GM19238 (cell line): Measurements from ENCODE around the gene DOK7.

Source experiments
- DNase-seq: peaks from one replicate; pipeline ENCODE4 v3.0.0; 2011; ENCODE audit warnings: low spot score; ENCODE audit not compliant: insufficient read length

DOK7 gene

DNA sequence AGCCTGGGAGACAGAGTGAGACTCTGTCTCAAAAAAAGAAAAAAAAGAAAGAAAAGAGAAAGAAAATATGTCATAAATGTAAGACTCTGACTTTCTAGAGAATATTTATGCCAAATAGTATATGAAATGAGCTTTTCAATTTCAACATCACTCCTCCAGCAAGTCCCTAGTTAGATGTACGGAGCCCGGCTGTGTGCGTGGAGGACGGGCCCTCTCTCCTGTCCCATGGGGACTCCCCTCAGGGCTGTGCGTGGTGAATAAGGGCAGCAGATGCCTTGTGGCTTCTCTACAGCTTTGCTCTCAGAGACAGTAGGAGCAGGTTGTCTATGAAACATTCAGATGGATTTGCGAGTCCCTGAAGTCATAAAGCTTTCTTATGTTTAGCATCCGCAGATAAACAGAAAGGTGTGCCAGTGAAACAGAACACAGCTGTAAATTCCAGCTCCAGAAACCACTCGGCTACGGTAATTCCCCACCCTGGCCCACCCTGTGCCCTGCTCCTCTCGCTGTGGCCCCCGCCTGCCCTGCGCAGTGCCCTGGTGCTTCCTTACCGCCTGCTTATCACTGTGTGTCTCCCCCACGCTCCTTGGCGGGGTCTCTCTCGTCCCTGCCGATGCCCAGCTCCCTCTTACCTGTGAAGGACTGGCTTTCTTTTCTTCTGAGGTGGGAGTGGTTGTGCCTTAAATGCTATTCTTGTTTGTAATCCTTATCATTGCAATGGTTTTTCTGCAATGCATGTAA, 35.2 kb upstream of the DOK7 start:
- no peak for DNase-seq

DNA sequence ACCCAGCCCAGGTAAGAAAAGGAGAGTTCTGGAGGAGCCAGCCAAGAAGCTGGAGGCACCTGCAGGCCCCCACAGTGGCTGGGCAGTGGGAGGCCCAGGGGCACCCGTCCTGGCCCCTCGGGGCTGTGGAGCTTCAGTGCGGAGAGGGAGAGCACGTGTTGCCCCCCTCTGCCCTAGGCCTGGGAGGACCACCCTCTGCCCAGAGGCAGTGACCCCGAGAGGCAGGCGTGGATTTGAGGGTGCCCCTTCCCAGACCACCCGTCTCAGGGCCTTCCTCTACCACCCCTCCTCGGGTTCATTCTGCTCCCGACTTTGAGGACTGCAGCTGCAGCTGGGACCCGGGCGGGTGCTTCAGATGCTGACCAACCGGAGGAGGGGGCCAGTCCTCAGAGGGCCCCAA, 33.5 kb upstream of the DOK7 start:
- DNase-seq, result no peak

DNA sequence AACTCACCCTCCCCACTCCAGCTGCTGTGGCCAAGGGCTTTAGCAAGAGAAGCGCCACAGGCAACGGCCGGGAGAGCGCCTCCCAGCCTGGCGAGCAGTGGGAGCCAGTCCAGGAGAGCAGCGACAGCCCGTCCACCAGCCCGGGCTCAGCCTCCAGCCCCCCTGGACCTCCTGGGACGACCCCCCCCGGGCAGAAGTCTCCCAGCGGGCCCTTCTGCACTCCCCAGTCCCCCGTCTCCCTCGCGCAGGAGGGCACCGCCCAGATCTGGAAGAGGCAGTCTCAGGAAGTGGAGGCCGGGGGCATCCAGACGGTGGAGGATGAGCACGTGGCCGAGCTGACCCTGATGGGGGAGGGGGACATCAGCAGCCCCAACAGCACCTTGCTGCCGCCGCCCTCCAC, 32.6 kb upstream of the DOK7 start:
- no peak for DNase-seq

DNA sequence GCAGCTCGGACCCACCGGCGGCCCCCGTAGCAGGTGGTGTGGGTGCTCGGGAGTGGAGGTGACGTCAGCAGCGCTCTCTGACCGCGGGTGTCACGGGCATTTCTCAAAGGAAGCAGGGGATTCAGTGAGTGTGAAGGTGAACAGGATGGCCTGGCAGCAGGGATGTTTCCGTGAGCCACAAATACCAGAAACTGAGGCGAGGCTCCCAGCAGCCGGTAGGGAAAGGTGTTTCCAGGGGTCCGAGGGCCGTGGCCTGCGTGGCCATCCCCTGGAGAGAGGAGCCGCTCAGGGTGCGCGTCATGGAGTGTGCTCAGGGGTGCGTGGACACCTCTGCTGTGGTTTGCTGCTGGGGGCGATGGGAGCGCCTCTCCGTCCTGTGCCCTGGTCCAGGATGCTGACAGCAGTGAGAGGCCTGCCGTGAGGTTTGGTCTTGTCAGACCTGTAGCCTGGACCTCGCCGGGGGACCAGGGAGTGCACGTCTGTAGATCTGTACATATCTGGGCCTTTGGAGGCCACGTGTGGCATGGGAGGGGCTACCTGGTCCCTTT, 31.6 kb upstream of the DOK7 start:
- DNase-seq, result no peak

DNA sequence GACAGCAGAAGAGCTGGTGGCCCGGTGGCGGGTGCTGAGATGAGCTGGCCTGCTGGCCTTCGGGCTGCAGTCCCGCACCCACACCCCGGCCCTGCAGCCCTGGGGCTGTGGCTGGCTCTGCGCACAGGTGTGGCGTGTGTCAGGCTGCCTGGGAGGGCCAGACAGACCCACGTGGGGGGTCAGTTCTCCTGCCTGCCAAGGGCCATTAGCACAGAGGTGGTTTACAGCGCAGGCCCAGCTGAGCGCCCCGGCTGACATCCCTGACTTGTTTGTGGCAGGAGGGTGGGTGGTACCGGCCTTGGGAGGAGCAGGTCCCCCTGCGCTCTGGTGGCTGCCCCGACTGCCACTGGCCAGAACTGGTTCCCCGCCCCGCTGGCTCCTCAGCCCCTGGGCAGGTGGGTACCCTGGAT, 30.7 kb upstream of the DOK7 start:
- DNase-seq, result no peak

DNA sequence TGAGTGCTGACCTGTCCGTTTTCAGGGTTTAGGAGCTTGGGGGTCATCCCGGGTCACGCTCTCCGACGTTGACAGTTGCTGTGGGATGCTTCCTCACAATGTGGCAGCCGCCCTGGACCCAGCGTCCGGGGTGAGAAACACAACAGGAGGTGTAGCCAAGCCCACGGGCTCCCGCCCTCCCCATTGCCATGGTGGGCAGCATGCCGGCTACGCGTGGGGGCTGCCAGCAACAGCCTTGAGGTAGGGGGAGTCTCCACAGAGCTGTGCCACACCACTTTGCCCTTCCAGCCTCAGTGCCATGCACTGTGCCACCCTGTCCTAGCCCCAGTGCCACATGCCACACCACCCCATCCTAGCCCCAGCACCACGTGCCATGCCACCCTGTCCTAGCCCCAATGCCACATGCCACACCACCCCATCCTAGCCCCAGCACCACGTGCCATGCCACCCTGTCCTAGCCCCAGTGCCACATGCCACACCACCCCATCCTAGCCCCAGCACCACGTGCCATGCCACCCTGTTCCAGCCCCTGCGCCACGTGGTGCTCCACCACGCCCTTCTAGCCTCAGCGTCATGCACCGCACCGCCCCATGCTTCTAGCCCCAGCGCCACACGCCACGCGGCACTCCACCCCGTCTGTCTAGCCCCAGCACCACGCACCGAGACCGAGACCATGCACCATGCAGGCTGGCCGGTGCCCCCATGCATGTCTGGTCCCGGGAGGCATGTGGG, 29.8 kb upstream of the DOK7 start:
- DNase-seq, result no peak

DNA sequence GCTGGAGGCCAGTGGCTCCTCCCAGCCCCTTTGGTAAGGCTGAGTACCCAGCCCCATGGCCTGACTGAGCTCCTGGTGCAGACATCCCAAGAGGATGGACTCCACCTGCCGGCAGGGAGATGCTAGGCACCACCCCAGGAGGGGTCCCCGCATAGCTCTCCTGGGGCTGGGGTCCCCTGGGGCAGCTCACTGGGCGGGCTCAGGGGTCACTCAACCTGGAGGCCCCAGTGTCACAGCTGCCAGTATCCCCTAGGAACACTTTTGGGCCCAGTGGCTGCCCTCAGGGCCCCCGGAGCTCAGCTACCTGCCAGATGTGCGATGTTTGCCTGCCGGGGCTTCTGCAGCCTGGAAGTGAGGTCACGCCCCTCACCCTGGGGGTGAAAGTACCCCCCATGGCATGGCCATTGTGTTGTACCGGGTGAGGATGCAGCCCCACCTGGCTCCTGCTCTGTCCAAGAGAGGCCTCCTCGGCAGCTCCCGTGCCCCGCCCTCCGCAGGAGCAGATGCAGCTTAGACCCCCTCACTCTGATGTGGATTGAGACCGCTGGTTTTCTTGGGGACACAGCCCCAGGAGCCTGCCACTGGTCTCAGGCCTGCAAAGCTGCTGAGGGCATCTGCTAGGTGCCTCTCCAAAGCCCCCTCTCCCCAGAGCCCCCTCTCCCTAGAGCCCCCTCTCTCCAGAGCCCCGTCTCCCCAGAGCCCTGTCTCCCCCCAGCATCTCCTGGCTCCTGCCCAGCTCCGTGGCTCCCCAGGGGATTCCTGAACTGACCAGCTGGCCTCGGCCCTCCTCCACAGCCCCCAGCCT, 28.0 kb upstream of the DOK7 start:
- no peak for DNase-seq

DNA sequence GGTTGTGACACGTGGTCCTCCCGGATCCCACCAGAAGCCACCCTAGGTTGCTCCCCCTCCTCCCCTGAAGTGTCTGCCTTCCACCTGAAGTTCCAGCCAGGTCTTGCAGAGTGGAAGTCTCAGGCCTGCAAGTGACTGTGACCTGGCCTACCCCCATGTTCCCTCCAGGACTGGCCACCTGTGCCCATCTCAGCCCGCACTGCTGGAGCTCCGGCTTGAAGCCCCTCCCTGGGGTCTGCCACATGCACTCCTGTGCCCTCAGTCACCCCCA, 27.5 kb upstream of the DOK7 start:
- DNase-seq, result no peak

DNA sequence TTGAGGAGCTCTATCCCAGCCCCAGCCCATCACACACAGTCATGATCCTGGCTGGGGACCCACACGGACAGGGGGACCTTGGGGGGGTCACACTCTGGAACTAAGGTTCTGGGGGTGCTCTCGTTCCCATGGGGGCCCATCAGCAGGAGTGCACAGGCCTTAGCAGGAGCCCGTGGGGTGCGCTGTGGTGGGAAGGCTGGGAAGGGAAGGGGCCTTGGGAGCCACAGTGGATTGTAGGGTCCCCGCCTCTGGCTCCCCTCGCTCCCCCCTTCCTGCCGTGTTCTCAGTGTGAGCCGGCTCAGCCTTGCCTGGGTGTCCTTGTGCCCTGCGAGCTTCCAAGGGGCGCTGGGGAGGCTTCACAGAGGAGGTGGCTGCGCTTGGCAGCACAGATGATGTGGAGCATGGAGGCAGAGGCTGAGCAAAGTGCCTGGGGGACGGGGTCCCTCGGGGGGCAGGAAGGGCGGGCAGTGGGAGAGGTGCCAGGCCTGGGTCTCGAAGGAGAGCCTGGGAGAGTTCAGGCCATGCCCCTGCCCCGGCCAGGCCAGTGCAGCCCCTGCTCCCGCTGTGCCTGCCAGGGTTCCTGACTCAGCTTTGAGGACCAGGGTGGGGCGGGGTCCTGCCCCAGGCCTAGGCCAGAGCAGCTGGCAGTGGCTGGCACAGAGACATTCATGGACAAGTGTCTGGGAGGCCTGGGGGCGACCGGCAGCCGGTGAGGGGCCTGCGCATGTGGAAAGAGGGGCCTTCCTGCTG, 26.9 kb upstream of the DOK7 start:
- no peak for DNase-seq

DNA sequence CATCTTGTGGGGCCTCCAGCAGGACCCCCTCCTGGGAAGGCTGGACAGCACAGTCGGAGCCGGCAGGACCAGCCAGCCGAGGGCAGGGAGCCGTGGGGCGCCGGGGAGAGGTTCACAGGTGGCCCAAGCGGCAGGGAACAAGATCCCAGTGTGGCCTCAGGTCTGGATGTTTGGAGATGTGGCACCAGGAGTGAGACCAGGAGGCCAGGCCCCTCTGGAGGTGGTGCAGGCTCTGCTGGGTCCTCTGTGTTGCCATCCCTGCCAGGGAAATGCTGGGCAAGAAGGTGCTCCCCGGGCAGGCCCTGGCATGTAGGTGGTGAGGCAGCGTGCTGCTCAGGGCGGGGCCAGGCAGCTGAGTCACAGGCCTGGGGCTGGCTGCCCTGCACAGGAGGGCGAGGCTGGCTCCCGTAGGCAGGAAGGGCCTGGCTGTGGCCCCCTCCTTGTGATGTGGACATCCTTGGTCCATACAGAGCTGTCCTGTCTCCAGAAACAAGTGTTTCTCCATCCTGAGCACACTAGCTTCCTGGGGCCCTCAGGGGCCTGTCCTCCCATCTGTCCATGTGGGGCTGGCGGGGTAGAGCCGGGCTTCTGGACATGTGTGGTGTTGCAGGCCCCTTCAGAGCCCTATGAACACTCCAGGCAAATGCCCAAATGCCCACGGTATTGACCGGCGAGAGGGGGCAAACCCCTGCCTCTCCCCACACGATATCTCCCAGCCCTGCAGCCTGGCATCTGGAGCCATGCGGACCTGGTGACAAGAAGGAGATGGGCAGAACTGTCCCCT, 26.1 kb upstream of the DOK7 start:
- no peak for DNase-seq

DNA sequence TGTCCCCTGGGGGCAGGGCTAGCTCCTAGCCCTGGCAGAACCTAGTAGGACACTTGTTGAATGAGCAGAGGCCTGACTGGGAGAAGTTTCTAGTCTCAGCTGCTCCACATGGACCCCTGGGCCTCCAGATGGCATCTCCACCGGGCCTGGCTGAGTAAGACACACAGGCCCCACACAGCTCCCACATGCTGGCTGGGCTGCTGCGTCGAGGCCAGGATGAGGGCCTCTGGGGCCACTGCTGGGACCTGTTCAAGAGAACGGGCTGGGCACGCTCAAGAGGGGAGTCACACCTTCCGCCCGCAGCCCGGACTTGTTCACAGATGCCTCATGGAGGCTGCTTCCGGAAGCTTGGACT, 25.5 kb upstream of the DOK7 start:
- DNase-seq, result no peak

DNA sequence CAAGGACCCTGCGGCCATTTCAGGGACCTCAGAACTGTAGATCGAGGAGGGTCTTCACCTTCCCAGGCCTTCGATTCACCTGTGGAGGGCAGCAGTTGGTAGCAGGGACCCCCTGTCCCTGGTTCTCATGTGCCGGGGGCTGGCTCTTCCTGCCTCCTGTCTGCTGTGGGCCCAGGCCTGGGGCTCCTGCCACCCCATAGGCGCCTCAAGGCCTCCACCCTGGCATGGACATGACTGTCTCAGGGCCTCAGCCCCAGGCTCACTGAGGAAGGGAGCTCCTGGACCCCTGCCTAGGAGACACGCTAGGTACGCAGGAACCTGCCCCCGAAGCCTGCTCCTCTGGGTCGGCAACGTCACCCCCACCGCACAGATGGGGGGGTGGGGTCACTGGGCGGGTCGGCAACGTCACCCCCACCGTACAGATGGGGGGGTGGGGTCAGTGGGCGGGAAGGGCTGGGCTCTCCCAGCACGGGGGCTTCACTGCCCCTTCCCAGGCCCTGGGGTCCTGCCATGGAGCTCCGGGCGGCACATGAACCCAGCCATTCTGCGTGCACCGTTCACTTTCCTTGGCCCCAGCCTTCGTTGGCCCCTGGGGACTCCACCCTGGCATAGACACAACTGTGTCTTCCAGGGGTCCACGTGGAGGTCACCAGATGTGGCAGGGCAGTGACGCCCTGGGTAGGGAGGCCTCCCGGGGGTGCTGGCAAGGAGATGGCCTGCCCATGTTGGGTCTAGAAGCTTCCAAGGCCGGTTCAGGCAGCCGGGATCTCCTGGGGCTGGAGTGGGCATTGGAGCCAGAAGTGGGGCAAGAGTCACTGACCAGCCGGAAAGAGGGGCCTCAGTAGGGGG, 24.9 kb upstream of the DOK7 start:
- DNase-seq, result no peak

DNA sequence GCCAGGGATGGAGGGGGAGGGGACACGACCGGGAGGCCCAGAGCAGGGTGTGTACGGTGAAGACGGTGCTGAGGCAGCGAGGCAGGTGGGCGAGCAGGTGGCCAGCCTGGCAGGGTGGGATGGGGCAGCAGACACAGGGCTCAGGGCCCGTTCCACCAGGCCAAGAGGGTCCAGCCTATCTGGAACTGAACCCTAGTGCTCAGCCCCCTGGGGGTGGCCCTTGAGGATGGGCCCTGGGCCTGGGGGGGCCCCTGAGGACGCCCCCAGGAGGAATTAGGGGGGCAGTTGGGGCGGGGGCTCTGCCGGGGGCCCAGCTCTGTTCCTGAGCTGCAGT, 24.3 kb upstream of the DOK7 start:
- no peak for DNase-seq

DNA sequence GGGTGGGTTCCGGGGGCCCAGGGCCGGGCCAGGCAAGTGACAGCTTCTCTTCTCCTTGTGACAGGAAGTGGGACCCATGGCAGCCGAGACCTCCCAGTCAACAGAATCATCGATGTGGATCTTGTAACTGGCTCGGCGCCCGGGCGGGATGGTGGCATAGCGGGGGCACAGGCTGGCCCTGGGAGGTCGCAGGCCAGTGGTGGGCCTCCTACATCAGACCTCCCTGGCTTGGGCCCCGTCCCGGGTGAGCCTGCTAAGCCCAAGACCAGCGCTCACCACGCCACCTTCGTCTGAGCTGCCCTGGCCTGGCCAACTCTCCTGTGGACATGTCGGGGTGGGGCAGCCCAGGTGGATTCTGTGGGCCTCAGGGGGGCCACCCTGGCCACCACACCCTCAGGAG, 23.7 kb upstream of the DOK7 start:
- no peak for DNase-seq

DNA sequence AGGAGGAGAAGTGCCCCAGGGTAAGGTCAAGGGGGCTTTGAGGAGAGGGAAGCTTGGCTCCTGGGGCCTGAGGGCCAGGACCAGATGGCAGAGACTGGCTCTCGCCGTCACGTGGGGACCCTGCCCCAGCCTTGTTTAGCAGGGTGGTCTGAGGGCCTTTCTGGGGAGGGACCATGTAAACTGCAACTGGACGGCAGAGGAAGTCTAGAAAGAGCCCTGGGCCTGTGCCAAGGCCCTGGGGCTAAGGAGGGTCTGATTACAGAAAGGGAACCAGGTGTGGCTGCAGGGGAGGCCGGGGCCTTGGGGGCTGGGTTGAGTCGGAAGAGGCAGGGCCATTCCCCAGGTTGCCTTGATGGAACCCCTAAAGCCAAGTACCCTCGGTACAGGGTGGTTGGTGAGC, 23.1 kb upstream of the DOK7 start:
- no peak for DNase-seq

DNA sequence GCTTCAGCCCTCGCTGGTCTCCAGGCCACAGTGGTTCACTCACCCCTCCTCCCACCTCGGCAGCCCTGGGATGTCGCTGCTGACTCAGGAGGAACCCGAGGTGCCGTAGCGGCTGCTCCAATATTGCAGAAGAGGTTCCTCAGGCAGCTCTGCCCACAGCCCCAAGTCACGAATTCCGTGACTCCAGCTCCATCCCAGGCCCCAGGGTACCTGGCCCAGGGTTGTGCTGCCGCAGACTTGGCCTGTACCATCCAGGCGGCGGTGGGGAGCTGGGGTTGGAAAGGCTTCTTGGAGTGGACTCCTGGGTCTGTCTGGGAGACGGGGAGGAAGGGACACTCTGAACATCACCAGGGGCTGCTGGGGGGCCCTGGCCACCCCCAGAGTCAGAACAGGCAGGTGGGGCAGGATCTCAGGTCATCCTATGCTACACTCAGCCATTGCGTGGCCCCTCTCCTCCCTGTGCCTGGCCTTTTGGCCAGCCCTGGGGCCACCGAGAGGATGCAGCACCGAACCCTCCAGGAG, 22.1 kb upstream of the DOK7 start:
- no peak for DNase-seq

DNA sequence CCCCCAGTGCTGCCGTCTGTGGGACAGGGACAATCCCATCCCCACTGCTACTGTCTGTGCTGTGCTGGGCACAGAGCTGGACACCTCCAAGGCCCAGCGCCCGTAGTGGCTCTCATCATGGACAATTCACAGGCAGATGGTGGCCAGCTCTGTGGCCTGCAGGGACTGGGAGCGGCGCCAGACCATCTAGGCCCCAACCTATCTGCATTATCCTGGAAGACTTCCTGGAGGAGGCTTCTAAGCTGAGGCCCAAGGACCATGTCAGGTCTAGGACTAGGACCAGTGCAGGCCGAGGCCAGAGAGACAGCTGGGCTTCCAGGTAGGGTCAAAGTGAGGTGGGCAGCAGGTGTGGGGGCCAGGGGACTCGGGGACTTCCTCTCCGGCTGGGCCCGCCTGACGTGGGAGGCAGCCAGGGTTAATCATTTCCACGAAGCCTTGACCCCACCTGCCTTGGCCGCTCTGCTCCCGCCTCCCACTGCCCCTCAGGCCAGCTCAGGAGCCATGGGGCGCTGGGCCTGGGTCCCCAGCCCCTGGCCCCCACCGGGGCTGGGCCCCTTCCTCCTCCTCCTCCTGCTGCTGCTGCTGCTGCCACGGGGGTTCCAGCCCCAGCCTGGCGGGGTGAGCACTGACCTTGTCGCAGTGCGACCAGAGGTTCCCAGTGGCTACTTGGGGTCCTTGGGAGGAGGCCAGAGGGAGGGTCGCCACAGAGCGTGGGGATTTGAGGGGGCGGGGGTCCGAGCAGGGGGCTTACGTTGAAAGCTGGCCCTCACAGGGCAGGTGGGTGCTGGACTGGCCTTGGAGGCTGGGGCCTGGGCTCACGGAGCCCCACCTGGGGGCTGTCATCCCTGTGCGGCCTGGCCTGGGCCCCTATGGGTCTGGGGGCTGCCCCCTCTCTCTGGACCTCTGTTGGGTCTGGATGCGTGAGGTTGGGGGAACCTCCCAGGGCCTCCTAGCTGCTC, 21.3 kb upstream of the DOK7 start, which contains the start of gene HGFAC:
Gene HGFAC (plus strand): TSS at position 468 of the 959 bp plus-strand sequence. CDS start 34 bp downstream, at position 502.
- no peak for DNase-seq

DNA sequence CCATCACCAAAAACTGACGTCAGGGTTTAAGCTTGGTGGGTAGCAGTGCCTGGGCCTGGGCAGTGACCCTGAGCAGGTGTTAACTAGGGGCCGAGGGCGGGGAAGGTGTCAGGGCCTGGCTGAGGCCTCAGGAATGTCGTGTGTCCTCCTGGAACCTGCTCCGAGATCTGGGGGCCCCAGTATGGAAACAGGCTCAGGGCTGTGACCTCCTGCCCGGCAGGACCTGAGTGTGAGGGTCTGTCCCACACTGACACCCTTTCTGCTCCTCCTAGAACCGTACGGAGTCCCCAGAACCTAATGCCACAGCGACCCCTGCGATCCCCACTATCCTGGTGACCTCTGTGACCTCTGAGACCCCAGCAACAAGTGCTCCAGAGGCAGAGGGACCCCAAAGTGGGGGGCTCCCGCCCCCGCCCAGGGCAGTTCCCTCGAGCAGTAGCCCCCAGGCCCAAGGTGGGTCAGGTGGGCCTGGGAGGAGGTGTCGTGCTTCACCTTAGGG, 20.6 kb upstream of the DOK7 start:
- no peak for DNase-seq
